ENCODE results near the gene EPDR1. TPM values are rescaled to one million over a fixed set of nuclear protein-coding genes. Genes with fewer than 3 reads are reported as not detected.

EPDR1 gene
- total RNA-seq, 1 donor from 2014 or later = 6.1 TPM

DNA sequence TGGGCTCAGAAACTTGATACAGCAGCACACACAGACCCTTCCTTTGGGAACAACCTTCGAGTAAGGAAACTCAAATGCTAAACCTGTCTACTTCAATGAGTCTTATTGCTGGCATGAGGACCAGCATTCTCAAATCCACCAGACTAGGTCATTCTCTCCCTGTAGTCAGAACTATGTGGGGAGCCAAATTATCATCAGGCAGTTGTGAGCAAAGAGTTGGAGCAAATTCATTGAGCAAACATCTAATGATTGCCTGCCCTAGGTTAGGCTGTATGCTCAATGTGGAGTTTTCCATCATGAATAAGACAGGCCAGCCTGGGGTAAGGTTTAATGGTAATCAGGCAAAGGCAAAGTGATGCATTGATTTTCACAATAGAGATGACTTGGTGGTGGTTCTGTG lies 3.6 kb downstream of the EPDR1 start:
- Mint-ChIP-seq H3K27me3 (peaks cover 34% of the 10 kb centered on the region), H3K27ac (no peak overlapping the region), H3K4me1 (ENCODE audit: unreplicated experiment) (peaks cover 10% of the 10 kb centered on the region), H3K4me3 (no peak overlapping the region), H3K36me3 (peaks cover 3% of the 10 kb centered on the region), H3K9me3 (peaks cover 7% of the 10 kb centered on the region)
- TF ChIP-seq, protein P1, sequence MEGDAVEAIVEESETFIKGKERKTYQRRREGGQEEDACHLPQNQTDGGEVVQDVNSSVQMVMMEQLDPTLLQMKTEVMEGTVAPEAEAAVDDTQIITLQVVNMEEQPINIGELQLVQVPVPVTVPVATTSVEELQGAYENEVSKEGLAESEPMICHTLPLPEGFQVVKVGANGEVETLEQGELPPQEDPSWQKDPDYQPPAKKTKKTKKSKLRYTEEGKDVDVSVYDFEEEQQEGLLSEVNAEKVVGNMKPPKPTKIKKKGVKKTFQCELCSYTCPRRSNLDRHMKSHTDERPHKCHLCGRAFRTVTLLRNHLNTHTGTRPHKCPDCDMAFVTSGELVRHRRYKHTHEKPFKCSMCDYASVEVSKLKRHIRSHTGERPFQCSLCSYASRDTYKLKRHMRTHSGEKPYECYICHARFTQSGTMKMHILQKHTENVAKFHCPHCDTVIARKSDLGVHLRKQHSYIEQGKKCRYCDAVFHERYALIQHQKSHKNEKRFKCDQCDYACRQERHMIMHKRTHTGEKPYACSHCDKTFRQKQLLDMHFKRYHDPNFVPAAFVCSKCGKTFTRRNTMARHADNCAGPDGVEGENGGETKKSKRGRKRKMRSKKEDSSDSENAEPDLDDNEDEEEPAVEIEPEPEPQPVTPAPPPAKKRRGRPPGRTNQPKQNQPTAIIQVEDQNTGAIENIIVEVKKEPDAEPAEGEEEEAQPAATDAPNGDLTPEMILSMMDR (conservative IDR thresholded peaks at IDR 0.05) = no peak
- no peak for DNase-seq (ENCODE audit: extremely low spot score, unreplicated experiment)

DNA sequence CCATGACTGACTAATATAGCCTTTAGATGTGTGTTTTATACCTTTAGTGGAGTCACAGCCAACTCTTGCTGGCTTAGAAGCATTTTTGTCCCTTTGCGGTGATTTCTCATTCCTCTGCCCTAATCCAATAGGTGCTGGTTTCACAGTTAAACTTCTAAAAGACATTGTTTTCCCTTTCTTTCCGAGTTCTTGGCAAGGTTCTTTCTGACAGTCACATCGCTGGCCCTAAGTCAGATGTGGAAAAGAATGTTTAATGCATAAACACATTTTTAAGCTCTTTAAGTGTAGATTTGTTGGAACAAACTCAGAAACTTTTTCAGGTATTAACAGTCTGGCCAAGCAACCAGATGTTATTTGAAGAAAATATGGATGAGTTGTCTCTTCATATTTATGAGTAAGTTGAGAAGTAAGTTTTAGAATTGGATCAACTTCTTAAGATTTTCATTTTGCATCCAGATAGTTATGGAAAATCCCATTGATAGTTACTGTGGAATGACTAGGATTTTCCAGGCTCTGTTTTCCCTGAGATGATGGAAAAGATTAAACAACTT lies 4.1 kb downstream of the EPDR1 start:
- Mint-ChIP-seq H3K27ac (no peak overlapping the region), H3K27me3 (peaks cover 28% of the 10 kb centered on the region), H3K4me3 (no peak overlapping the region), H3K9me3 (peaks cover 3% of the 10 kb centered on the region), H3K4me1 (ENCODE audit: unreplicated experiment) (peaks cover 10% of the 10 kb centered on the region), H3K36me3 (peaks cover 3% of the 10 kb centered on the region)
- no peak for DNase-seq (ENCODE audit: extremely low spot score, unreplicated experiment)
- TF ChIP-seq, protein P1 (conservative IDR thresholded peaks at IDR 0.05) = no peak

DNA sequence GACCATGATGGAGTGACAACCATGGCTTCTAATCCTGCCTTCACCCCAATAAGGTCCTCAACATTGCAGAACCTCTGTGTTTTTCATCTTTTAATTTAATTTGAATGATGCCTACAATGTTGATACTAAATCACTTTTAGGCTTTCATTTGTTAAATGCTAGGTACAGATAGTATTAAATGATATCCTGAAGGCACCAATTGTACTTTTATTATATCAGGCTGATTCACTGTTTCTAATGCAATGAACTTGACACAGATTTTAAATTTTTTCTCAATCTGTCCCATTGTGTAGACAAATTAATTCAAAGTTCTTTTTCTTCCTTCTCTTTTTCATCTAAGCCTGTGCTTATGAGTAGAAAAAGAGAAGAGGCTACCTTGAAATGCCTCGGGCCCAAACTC lies 5.2 kb downstream of the EPDR1 start:
- Mint-ChIP-seq H3K27ac (no peak overlapping the region), H3K9me3 (no peaks in the 10 kb centered on the region), H3K27me3 (peaks cover 18% of the 10 kb centered on the region), H3K4me3 (no peak overlapping the region), H3K4me1 (ENCODE audit: unreplicated experiment) (peaks cover 6% of the 10 kb centered on the region), H3K36me3 (peaks cover 3% of the 10 kb centered on the region)
- TF ChIP-seq, protein P1 (conservative IDR thresholded peaks at IDR 0.05) = no peak
- no peak for DNase-seq (ENCODE audit: extremely low spot score, unreplicated experiment)

DNA sequence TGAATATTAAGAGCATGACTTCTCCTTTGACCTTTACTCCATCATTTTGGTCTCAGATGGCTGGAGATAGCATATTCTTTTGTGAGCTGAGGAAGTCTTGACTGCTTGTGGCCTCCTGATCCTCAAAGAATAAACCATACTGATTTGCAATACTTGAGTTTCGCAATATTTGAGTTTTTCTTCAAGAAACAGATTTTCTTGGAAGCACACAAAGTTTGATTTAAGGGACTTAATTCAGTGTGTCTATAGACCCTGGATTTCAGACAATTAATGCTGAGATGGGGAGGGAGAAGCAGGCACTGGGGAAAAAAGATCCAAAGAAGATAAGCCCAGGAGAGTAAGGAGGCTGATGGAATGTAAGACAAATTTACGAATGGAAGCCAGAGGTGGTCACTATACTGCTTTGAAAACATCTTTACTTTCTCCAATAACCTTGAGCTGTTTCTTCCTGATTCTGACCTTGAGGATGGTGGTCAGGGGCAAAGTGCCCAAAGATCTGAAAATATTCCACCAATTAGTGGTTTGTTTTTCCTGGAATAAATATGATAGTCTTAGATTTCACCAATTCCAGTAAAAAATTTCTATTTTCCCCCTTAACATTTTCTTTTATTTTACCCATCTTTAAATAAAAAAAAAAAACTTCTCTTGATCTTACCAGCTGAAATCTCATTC lies 7.5 kb downstream of the EPDR1 start:
- Mint-ChIP-seq H3K36me3 (peaks cover 3% of the 10 kb centered on the region), H3K4me3 (no peak overlapping the region), H3K27me3 (peaks cover 5% of the 10 kb centered on the region), H3K9me3 (no peaks in the 10 kb centered on the region), H3K27ac (no peak overlapping the region), H3K4me1 (ENCODE audit: unreplicated experiment) (no peaks in the 10 kb centered on the region)
- TF ChIP-seq, protein P1 (conservative IDR thresholded peaks at IDR 0.05) = no peak
- no peak for DNase-seq (ENCODE audit: extremely low spot score, unreplicated experiment)

DNA sequence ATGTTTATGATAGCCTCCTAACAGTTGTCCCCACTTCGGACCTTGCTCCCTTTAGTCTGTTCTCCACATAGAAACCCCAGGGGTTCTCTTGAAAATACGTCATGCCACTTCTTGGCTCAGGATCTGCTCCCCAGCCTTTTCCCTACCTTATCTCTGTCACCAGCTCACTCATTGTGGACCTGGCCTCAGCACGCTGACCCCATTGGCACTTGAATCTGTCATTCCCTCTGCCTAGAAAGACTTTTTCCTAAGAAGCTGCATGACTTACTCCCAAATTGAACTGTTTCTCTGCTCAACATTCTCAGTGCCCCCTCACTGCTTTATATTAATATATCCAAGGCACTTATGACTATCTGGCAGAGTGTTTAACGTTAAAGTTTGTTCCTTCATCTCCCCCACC lies 8.4 kb downstream of the EPDR1 start:
- Mint-ChIP-seq H3K27ac (no peak overlapping the region), H3K4me1 (ENCODE audit: unreplicated experiment) (no peaks in the 10 kb centered on the region), H3K4me3 (no peak overlapping the region), H3K36me3 (peaks cover 3% of the 10 kb centered on the region), H3K27me3 (no peaks in the 10 kb centered on the region), H3K9me3 (no peaks in the 10 kb centered on the region)
- DNase-seq (ENCODE audit: extremely low spot score, unreplicated experiment) = no peak
- TF ChIP-seq, protein P1 (conservative IDR thresholded peaks at IDR 0.05) = no peak

Data from type B pancreatic cell (in vitro differentiated cells).